Ascending aorta (tissue), 2 donors: ENCODE results near the gene ANKZF1. TPM values are rescaled to one million over a fixed set of nuclear protein-coding genes. Genes with fewer than 3 reads are reported as not detected.

Experiments
- DNase-seq, 2 donors: peaks; one replicate each; pipeline ENCODE4 v3.0.0-alpha.2; 2019; ENCODE audit warnings: low spot score in 2 of 2
- H3K27ac ChIP-seq, 2 donors: fragments of 200-600 bp; sonication (generic); one replicate each; pipeline ENCODE4 v1.5.1; 2016 to 2017; ENCODE audit warnings: mild to moderate bottlenecking in 1 of 2
- H3K27me3 ChIP-seq: fragments of 200-600 bp; sonication (generic); one replicate; pipeline ENCODE4 v1.5.1; 2017
- H3K36me3 ChIP-seq, 2 donors: fragments of 200-600 bp; sonication (generic); one replicate each; pipeline ENCODE4 v1.5.1; 2016
- H3K4me1 ChIP-seq, 2 donors: fragments of 200-600 bp; sonication (generic); one replicate each; pipeline ENCODE4 v1.5.1; 2016 to 2017; ENCODE audit warnings: mild to moderate bottlenecking in 1 of 2
- H3K4me3 ChIP-seq, 2 donors: fragments of 200-600 bp; sonication (generic); one replicate each; pipeline ENCODE4 v1.5.1; 2016 to 2017; ENCODE audit warnings: mild to moderate bottlenecking in 1 of 2
- H3K9me3 ChIP-seq, 2 donors: fragments of 200-600 bp; sonication (generic); one replicate each; pipeline ENCODE4 v1.5.1; 2016
- CTCF ChIP-seq, 3 experiments: fragments of 200-600 bp in 2 of 3; fragments of 450-650 bp in 1 of 3; sonication (generic) in 2 of 3; IDR thresholded peaks; one replicate each; pipeline ENCODE4 v1.5.1; 2016 to 2019; ENCODE audit warnings: antibody characterized with exemption in 3 of 3, mild to moderate bottlenecking in 1 of 3, moderate library complexity in 1 of 3
- intact Hi-C: fragments of 100-400 bp; cut with DNase I; formaldehyde crosslinking; loops from one replicate; pipeline ENCODE4 v1.15.1; 2023
- total RNA-seq: library from RNA; depleted of rRNA; stranded (reverse); fragments of >200 nt; gene quantifications from one replicate; pipeline ENCODE4 v1.1.0, GENCODE V29; 2016

ANKZF1 gene
- total RNA-seq, 1 donor from 2014 or later, result 53.1 TPM

GRCh38 chr2:219207884-219208740, 21.5 kb upstream of the ANKZF1 start:
- H3K9me3 ChIP-seq, result no peaks in the 10 kb centered on the region
- TF ChIP-seq CTCF (IDR thresholded peaks at IDR 0.05), result no peak

GRCh38 chr2:219209236-219210195, 20.1 kb upstream of the ANKZF1 start:
- no peak for TF ChIP-seq CTCF (IDR thresholded peaks at IDR 0.05)
- no peaks in the 10 kb centered on the region for H3K9me3 ChIP-seq
- H3K4me3 ChIP-seq, result no peak overlapping the region
- intact Hi-C loops, result loop anchor here (10.0 kb wide), 1 partner anchor 475 kb away; no protein-coding TSS in a partner anchor
- peaks cover 0 to 6% of the 10 kb centered on the region in 2 donors for H3K4me1 ChIP-seq
- H3K27me3 ChIP-seq, result no peaks in the 10 kb centered on the region
- DNase-seq, result peak in 1 of 2 donors; percentile 59
- no peak overlapping the region for H3K27ac ChIP-seq
- H3K36me3 ChIP-seq, result peaks cover 31 to 50% of the 10 kb centered on the region in 2 donors

More at GRCh38 chr2:219207884-219208740, 21.5 kb upstream of the ANKZF1 start:
- H3K27ac ChIP-seq, result peak overlapping the region; percentile 91 to 99
- H3K4me3 ChIP-seq, result peak overlapping the region in 1 of 2 donors; percentile 90
- peak in 1 of 2 donors; percentile 63 for DNase-seq
- H3K36me3 ChIP-seq, result peaks cover 30 to 36% of the 10 kb centered on the region in 2 donors
- peaks cover 0 to 6% of the 10 kb centered on the region in 2 donors for H3K4me1 ChIP-seq
- no peaks in the 10 kb centered on the region for H3K27me3 ChIP-seq
- intact Hi-C loops, result loop anchor here (1.0 to 2.0 kb wide), 3 partner anchors 10 to 181 kb away; partner anchors contain the start of genes ABCB6 and DNAJB2

- peak in 1 of 2 donors; percentile 60 for DNase-seq
Observed at GRCh38 chr2:219210196-219210885, 19.3 kb upstream of the ANKZF1 start.

GRCh38 chr2:219210886-219211362, 18.7 kb upstream of the ANKZF1 start:
- no peak overlapping the region for H3K27ac ChIP-seq
- DNase-seq, result peak in 1 of 2 donors; percentile 28
- TF ChIP-seq CTCF (IDR thresholded peaks at IDR 0.05), result no peak
- no peaks in the 10 kb centered on the region for H3K9me3 ChIP-seq
- no peak overlapping the region for H3K4me3 ChIP-seq
- intact Hi-C loops, result loop anchor here (10.0 kb wide), 1 partner anchor 474 kb away; no protein-coding TSS in a partner anchor
- no peaks in the 10 kb centered on the region for H3K27me3 ChIP-seq
- H3K36me3 ChIP-seq, result peaks cover 45 to 61% of the 10 kb centered on the region in 2 donors
- H3K4me1 ChIP-seq, result peaks cover 0 to 5% of the 10 kb centered on the region in 2 donors

More at GRCh38 chr2:219210196-219210885, 19.3 kb upstream of the ANKZF1 start:
- no peak overlapping the region for H3K4me3 ChIP-seq
- TF ChIP-seq CTCF (IDR thresholded peaks at IDR 0.05), result no peak
- H3K27ac ChIP-seq, result no peak overlapping the region
- peaks cover 0 to 6% of the 10 kb centered on the region in 2 donors for H3K4me1 ChIP-seq
- no peaks in the 10 kb centered on the region for H3K27me3 ChIP-seq
- H3K9me3 ChIP-seq, result no peaks in the 10 kb centered on the region
- H3K36me3 ChIP-seq, result peaks cover 39 to 56% of the 10 kb centered on the region in 2 donors
- intact Hi-C loops, result loop anchor here (10.0 kb wide), 1 partner anchor 474 kb away; no protein-coding TSS in a partner anchor
